Measurements from ENCODE around the gene CRTAC1.

The CRTAC1 gene

DNA sequence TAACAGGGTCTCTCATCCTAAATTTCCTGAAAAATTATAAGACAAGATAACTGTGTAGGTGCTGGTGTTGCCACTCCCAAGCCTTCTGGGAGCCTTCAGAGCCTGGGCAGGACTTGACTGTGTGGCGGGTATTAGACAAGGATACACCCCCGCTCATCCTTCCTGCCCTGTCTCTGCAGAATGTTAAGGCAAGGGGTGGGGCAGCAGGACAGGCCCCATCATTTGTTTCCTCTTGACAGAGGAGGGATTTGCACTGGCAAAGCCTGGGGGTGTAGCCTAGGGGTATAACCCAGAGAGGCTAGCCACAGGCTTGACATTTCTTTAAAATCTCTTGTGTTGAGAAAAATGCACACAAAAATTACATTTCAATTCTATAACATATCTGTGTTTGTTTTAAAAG is 117.2 kb downstream of the CRTAC1 start:
- no peak overlapping the region for H3K27ac ChIP-seq
- no peak overlapping the region for H3K4me2 ChIP-seq (ENCODE audit: low read length)
- TF ChIP-seq, protein P1, sequence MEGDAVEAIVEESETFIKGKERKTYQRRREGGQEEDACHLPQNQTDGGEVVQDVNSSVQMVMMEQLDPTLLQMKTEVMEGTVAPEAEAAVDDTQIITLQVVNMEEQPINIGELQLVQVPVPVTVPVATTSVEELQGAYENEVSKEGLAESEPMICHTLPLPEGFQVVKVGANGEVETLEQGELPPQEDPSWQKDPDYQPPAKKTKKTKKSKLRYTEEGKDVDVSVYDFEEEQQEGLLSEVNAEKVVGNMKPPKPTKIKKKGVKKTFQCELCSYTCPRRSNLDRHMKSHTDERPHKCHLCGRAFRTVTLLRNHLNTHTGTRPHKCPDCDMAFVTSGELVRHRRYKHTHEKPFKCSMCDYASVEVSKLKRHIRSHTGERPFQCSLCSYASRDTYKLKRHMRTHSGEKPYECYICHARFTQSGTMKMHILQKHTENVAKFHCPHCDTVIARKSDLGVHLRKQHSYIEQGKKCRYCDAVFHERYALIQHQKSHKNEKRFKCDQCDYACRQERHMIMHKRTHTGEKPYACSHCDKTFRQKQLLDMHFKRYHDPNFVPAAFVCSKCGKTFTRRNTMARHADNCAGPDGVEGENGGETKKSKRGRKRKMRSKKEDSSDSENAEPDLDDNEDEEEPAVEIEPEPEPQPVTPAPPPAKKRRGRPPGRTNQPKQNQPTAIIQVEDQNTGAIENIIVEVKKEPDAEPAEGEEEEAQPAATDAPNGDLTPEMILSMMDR (IDR thresholded peaks at IDR 0.05) = no peak
- H3K9me3 ChIP-seq (ENCODE audit: control insufficient read depth, low read length) = no peaks in the 10 kb centered on the region
- no peaks in the 10 kb centered on the region for H3K79me2 ChIP-seq
- H3K27me3 ChIP-seq (ENCODE audit: control insufficient read depth, insufficient read depth, low read length) = no peaks in the 10 kb centered on the region
- H3K36me3 ChIP-seq (ENCODE audit: control insufficient read depth, insufficient read depth, low read length) = no peaks in the 10 kb centered on the region
- H3K4me1 ChIP-seq = no peaks in the 10 kb centered on the region
- H3K9ac ChIP-seq = no peak overlapping the region
- H3K4me3 ChIP-seq (ENCODE audit: low read depth, low read length) = no peak overlapping the region
- no peak overlapping the region for H2AFZ ChIP-seq

DNA sequence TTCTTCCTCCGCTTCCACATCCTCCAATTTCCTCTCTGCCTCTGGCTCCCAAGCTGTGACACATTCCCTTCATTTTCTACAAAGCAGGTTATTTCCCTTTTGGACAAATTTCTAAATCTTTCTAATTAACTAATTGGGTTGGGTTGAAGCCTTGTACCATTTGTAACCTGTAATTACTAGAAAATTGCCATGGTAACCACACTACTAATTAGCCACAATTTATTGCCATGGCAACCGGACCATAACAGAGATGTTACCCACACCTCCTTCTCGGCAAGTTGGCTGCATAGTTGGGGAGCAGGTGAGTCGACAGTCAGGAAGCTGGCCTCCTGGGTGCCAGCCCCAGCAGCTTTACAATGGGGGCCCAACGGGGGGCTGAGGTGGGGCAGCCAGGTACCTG is 119.2 kb downstream of the CRTAC1 start:
- Histone ChIP-seq H3K4me2 (ENCODE audit: low read length) (no peak overlapping the region), H3K27me3 (ENCODE audit: control insufficient read depth, insufficient read depth, low read length) (no peaks in the 10 kb centered on the region), H3K4me3 (ENCODE audit: low read depth, low read length) (no peak overlapping the region), H3K4me1 (no peaks in the 10 kb centered on the region), H3K9me3 (ENCODE audit: control insufficient read depth, low read length) (no peaks in the 10 kb centered on the region), H2AFZ (no peak overlapping the region), H3K9ac (no peak overlapping the region), H3K36me3 (ENCODE audit: control insufficient read depth, insufficient read depth, low read length) (no peaks in the 10 kb centered on the region), H3K79me2 (no peaks in the 10 kb centered on the region), H3K27ac (no peak overlapping the region)
- TF ChIP-seq, protein P1 (IDR thresholded peaks at IDR 0.05) = no peak

DNA sequence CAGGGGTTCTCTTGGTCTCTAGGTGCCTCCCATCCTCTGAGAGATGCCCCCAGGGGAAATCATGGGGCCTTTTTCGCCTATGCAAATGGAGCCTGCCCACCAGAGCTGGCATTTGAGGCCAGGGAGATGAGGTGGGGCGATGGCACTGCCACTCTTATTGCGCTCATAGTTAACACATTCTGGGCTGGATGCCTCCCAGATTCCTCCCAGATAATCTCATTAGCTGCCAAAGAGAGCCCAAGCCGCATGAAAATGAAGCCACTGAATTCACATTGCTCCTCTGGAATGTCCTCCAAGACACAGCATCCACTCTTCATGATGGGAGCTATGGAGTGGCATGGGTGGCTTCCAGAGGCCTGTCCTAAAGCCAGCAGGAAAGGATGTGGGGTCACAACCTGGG is 119.8 kb downstream of the CRTAC1 start:
- H3K36me3 ChIP-seq (ENCODE audit: control insufficient read depth, insufficient read depth, low read length) = no peaks in the 10 kb centered on the region
- no peaks in the 10 kb centered on the region for H3K4me1 ChIP-seq
- H3K27ac ChIP-seq = no peak overlapping the region
- H3K4me3 ChIP-seq (ENCODE audit: low read depth, low read length) = no peak overlapping the region
- H3K79me2 ChIP-seq = no peaks in the 10 kb centered on the region
- H2AFZ ChIP-seq = no peak overlapping the region
- no peaks in the 10 kb centered on the region for H3K9me3 ChIP-seq (ENCODE audit: control insufficient read depth, low read length)
- no peak overlapping the region for H3K9ac ChIP-seq
- TF ChIP-seq, protein P1 (IDR thresholded peaks at IDR 0.05) = no peak
- H3K27me3 ChIP-seq (ENCODE audit: control insufficient read depth, insufficient read depth, low read length) = no peaks in the 10 kb centered on the region
- H3K4me2 ChIP-seq (ENCODE audit: low read length) = no peak overlapping the region

DNA sequence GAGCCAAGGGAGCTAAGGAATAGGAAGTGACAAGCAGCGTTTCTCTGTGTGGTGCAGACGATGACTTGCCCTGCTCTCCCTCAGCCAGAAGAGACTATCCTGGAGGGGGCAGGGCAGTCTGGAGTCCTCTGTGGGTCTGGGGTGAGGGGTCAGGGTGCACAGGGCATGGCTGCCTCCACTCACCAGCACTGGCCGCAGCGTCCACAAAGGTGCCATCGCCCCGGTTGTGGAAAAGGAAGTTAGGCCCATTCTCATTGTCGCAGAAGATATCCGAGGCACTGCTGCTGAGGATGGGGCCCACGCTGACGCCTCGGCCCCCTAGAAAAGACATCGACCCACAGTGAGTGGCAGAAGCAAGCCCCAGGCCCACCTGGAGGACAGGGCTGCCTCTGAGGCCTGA is 122.6 kb downstream of the CRTAC1 start:
- H3K27ac ChIP-seq = no peak overlapping the region
- TF ChIP-seq, protein P1 (IDR thresholded peaks at IDR 0.05) = no peak
- H2AFZ ChIP-seq = no peak overlapping the region
- no peaks in the 10 kb centered on the region for H3K9me3 ChIP-seq (ENCODE audit: control insufficient read depth, low read length)
- no peaks in the 10 kb centered on the region for H3K27me3 ChIP-seq (ENCODE audit: control insufficient read depth, insufficient read depth, low read length)
- no peaks in the 10 kb centered on the region for H3K36me3 ChIP-seq (ENCODE audit: control insufficient read depth, insufficient read depth, low read length)
- no peak overlapping the region for H3K9ac ChIP-seq
- no peak overlapping the region for H3K4me3 ChIP-seq (ENCODE audit: low read depth, low read length)
- H3K4me1 ChIP-seq = no peaks in the 10 kb centered on the region
- no peak overlapping the region for H3K4me2 ChIP-seq (ENCODE audit: low read length)
- H3K79me2 ChIP-seq = no peaks in the 10 kb centered on the region

DNA sequence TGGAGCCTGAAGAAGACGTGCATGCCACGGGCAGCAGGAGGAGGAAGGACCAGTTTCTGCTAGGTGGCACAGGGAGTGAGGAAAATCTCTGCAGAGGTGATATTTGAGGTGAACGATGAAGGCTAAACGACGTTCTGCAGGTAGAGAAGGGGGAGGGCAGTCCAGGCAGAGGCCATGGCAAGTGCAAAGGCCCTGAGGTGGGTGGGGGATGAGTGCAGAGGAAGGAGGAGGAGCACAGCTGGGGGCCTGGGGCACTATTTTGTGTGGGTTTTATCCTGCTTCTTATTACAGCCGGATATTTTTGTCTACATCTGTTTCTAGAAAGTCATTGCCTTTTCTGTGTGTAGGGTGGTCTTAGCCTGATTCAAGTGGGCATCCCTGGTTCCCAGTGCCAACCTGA is 123.2 kb downstream of the CRTAC1 start:
- no peak overlapping the region for H3K9ac ChIP-seq
- H2AFZ ChIP-seq = no peak overlapping the region
- no peaks in the 10 kb centered on the region for H3K4me1 ChIP-seq
- no peak overlapping the region for H3K4me3 ChIP-seq (ENCODE audit: low read depth, low read length)
- no peak overlapping the region for H3K27ac ChIP-seq
- TF ChIP-seq, protein P1 (IDR thresholded peaks at IDR 0.05) = no peak
- no peaks in the 10 kb centered on the region for H3K79me2 ChIP-seq
- no peaks in the 10 kb centered on the region for H3K27me3 ChIP-seq (ENCODE audit: control insufficient read depth, insufficient read depth, low read length)
- no peak overlapping the region for H3K4me2 ChIP-seq (ENCODE audit: low read length)
- H3K36me3 ChIP-seq (ENCODE audit: control insufficient read depth, insufficient read depth, low read length) = no peaks in the 10 kb centered on the region
- no peaks in the 10 kb centered on the region for H3K9me3 ChIP-seq (ENCODE audit: control insufficient read depth, low read length)
